A549 (cell line): ENCODE results near the gene OVOL2. TPM values are rescaled to one million over a fixed set of nuclear protein-coding genes. Genes with fewer than 3 reads are reported as not detected.

Experiments used
- ATAC-seq, 2 experiments: fragments of 200-7000 bp in 1 of 2; fragments of >200 bp in 1 of 2; cut with Nextera tagmentation in 1 of 2; cut with Tn5 transposase in 1 of 2; 3 replicates each; pipeline versions ENCODE4 v1.8.0 to v1.9.1; 2018 to 2020; ENCODE audit warnings: mild to moderate bottlenecking in 1 of 2, moderate library complexity in 1 of 2
- CTCF ChIA-PET: fragments of 300-600 bp; sonication (Branson Sonifier 250); formaldehyde crosslinking; extraction: SDS; loops from one replicate; lab custom pipeline; 2021; ENCODE audit warnings: antibody characterized with exemption, inconsistent platforms; lab: Yijun Ruan, JAX
- POLR2A ChIA-PET: fragments of 350-600 bp; formaldehyde crosslinking; extraction: SDS; loops from one replicate; lab custom pipeline; 2021; ENCODE audit warnings: antibody characterized with exemption, inconsistent platforms; lab: Yijun Ruan, JAX
- DNase-seq, 2 experiments: peaks; one replicate each; pipeline versions ENCODE4 v3.0.0 to v3.0.0-alpha.2; 2011 to 2016; ENCODE audit warnings: low read depth in 1 of 2, low spot score in 1 of 2
- FAIRE-seq: peaks from 2 replicates; lab custom pipeline; 2011; peaks lifted over from hg19 to GRCh38; lab: Jason Lieb, UNC
- H3K27ac ChIP-seq, 2 experiments: fragments of >200 bp; sonication (Bioruptor Twin); formaldehyde crosslinking; 3 replicates each; pipeline ENCODE4 v1.5.1; 2016 to 2017
- H3K4me1 ChIP-seq: fragments of >200 bp; sonication (Bioruptor Twin); formaldehyde crosslinking; 3 replicates; pipeline ENCODE4 v1.6.1; 2016
- H3K4me2 ChIP-seq: fragments of >200 bp; sonication (Bioruptor Twin); formaldehyde crosslinking; 3 replicates; pipeline ENCODE4 v1.6.1; 2016
- H3K4me3 ChIP-seq: fragments of >200 bp; sonication (Bioruptor Twin); formaldehyde crosslinking; 3 replicates; pipeline ENCODE4 v1.5.1; 2016
- H3K9me3 ChIP-seq: fragments of >200 bp; sonication (Bioruptor Twin); formaldehyde crosslinking; 3 replicates; pipeline ENCODE4 v1.6.1; 2016
- ATOH8 ChIP-seq: fragments of 250-450 bp; sonication (Bioruptor Pico); IDR thresholded peaks from 2 replicates; pipeline ENCODE4 v1.5.0; 2020; ENCODE audit warnings: low read depth, mild to moderate bottlenecking, moderate library complexity
- CBX8 ChIP-seq: fragments of 200-600 bp; sonication (generic); IDR thresholded peaks from 2 replicates; pipeline ENCODE4 v1.6.1; 2016
- FOXS1 ChIP-seq: fragments of 250-450 bp; sonication (Bioruptor Pico); IDR thresholded peaks from 2 replicates; pipeline ENCODE4 v1.5.0; 2020; ENCODE audit warnings: mild to moderate bottlenecking, moderate library complexity
- HMGXB4 ChIP-seq: fragments of 250-450 bp; sonication (Bioruptor Pico); IDR thresholded peaks from 2 replicates; pipeline ENCODE4 v1.5.0; 2021; ENCODE audit warnings: mild to moderate bottlenecking, moderate library complexity, borderline replicate concordance
- HOXB5 ChIP-seq: fragments of 250-450 bp; sonication (Bioruptor Pico); IDR thresholded peaks from 2 replicates; pipeline ENCODE4 v1.5.0; 2020; ENCODE audit warnings: mild to moderate bottlenecking, moderate library complexity
- MAX ChIP-seq: IDR thresholded peaks from 2 replicates; pipeline ENCODE4 v1.6.1; 2012
- MYC ChIP-seq: IDR thresholded peaks from 2 replicates; pipeline ENCODE4 v1.6.1; 2012; ENCODE audit warnings: mild to moderate bottlenecking, inconsistent platforms, low read length, improper control_type of control experiment, borderline replicate concordance
- POLR2A ChIP-seq: IDR thresholded peaks from 2 replicates; pipeline ENCODE4 v1.6.1; 2012; ENCODE audit warnings: mild to moderate bottlenecking, low read length
- RCOR1 ChIP-seq: fragments of 150-350 bp; IDR thresholded peaks from 2 replicates; pipeline ENCODE4 v1.6.1; 2014; ENCODE audit warnings: antibody characterized with exemption, low read length, low read depth
- ZFP36 ChIP-seq: fragments of 450-650 bp; IDR thresholded peaks from 2 replicates; pipeline ENCODE4 v1.6.1; 2014; ENCODE audit warnings: borderline replicate concordance; ENCODE audit not compliant: partially characterized antibody
- WGBS: methylation state at CpG from one replicate; pipeline ENCODE4 v1.1.6; 2017; ENCODE audit errors: missing lambda C conversion rate; 5-methylcytosine and 5-hydroxymethylcytosine counted together
- polyA plus RNA-seq, 4 experiments: library from polyadenylated mRNA; depleted of rRNA in 3 of 4; stranded (reverse); fragments of >200 nt; fragmentation: RNase III in 1 of 4; extraction: RNeasy Plus Mini Kit Qiagen cat#74134 plus additional on column Dnase treatment in 1 of 4; gene quantifications; 2 replicates in 3 of 4; 3 replicates in 1 of 4; pipeline ENCODE4 v1.2.3, GENCODE V29; 2011 to 2017
- TF ChIP-seq, protein P1 (sequence below): IDR thresholded peaks from 2 replicates; pipeline ENCODE4 v1.6.1; 2012; ENCODE audit warnings: low read depth, borderline replicate concordance
- TF ChIP-seq, protein P2 (sequence below): fragments of >200 bp; sonication (Bioruptor Twin); formaldehyde crosslinking; IDR thresholded peaks from 3 replicates; pipeline ENCODE4 v1.6.1; 2016
- TF ChIP-seq, protein P3 (sequence below): fragments of 150-350 bp; IDR thresholded peaks from 2 replicates; pipeline ENCODE4 v1.6.1; 2014; ENCODE audit warnings: low read depth, mild to moderate bottlenecking, low read length
- TF ChIP-seq, protein P4 (sequence below): fragments of 450-650 bp; IDR thresholded peaks from 2 replicates; pipeline ENCODE4 v1.6.1; 2014; ENCODE audit warnings: antibody characterized with exemption

Gene OVOL2
- polyA plus RNA-seq, 2 of the 4 experiments (the other 2 are of a cell fraction) = not detected

GRCh38 chr20:18004384-18005031 lies 53.2 kb downstream of the OVOL2 start (continued):
- TF ChIP-seq POLR2A (no peak), ATOH8 (CRISPR knock-in tag) (no peak), HMGXB4 (CRISPR knock-in tag) (no peak), MYC (no peak), CBX8 (no peak)
- TF ChIP-seq, protein P1, sequence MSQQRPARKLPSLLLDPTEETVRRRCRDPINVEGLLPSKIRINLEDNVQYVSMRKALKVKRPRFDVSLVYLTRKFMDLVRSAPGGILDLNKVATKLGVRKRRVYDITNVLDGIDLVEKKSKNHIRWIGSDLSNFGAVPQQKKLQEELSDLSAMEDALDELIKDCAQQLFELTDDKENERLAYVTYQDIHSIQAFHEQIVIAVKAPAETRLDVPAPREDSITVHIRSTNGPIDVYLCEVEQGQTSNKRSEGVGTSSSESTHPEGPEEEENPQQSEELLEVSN = no peak
- TF ChIP-seq, protein P2, sequence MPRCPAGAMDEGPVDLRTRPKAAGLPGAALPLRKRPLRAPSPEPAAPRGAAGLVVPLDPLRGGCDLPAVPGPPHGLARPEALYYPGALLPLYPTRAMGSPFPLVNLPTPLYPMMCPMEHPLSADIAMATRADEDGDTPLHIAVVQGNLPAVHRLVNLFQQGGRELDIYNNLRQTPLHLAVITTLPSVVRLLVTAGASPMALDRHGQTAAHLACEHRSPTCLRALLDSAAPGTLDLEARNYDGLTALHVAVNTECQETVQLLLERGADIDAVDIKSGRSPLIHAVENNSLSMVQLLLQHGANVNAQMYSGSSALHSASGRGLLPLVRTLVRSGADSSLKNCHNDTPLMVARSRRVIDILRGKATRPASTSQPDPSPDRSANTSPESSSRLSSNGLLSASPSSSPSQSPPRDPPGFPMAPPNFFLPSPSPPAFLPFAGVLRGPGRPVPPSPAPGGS = no peak

- FAIRE-seq = no peak
- POLR2A ChIA-PET = interaction anchor here (0.5 kb wide), 1 partner anchor 18 kb away, joined by 3 read pairs; no protein-coding TSS in a partner anchor
- Histone ChIP-seq H3K9me3 (no peaks in the 10 kb centered on the region), H3K27ac (no peak overlapping the region), H3K4me2 (no peak overlapping the region), H3K4me1 (peaks cover 9% of the 10 kb centered on the region; the same call in 1 of the 3 replicates), H3K4me3 (no peak overlapping the region)
- no peak for ATAC-seq
- WGBS = 39% methylated on average over 5 of the region's 5 CpGs
- DNase-seq = no peak
- CTCF ChIA-PET = interaction anchor here (0.8 to 2.0 kb wide), 3 partner anchors 8 to 498 kb away, joined by 3 to 13 read pairs (median 7); no protein-coding TSS in a partner anchor
- TF ChIP-seq, protein P3, sequence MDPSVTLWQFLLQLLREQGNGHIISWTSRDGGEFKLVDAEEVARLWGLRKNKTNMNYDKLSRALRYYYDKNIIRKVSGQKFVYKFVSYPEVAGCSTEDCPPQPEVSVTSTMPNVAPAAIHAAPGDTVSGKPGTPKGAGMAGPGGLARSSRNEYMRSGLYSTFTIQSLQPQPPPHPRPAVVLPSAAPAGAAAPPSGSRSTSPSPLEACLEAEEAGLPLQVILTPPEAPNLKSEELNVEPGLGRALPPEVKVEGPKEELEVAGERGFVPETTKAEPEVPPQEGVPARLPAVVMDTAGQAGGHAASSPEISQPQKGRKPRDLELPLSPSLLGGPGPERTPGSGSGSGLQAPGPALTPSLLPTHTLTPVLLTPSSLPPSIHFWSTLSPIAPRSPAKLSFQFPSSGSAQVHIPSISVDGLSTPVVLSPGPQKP = no peak
- TF ChIP-seq HOXB5 (CRISPR knock-in tag) = no peak
Observed at GRCh38 chr20:18003897-18004296, 53.8 kb downstream of the OVOL2 start.

- ChIA-PET POLR2A (interaction anchor here (0.6 kb wide), 2 partner anchors 140 to 350 kb away, joined by 3 to 5 read pairs; no protein-coding TSS in a partner anchor), CTCF (interaction anchor here (1.0 to 1.6 kb wide), 3 partner anchors 12 to 496 kb away, joined by 3 read pairs; no protein-coding TSS in a partner anchor)
- no peak overlapping the region for H3K4me3 ChIP-seq
- ATAC-seq (peak; percentile 76 to 82), DNase-seq (peak in 1 of 2 experiments; percentile 54)
- H3K4me2 ChIP-seq = peak overlapping the region; percentile 22; the same call in 1 of the 3 replicates
- peaks cover 9% of the 10 kb centered on the region; the same call in 1 of the 3 replicates for H3K4me1 ChIP-seq
- TF ChIP-seq RCOR1 (no peak), MYC (no peak), ZFP36 (no peak), FOXS1 (CRISPR knock-in tag) (no peak), MAX (no peak)
- TF ChIP-seq, protein P4, sequence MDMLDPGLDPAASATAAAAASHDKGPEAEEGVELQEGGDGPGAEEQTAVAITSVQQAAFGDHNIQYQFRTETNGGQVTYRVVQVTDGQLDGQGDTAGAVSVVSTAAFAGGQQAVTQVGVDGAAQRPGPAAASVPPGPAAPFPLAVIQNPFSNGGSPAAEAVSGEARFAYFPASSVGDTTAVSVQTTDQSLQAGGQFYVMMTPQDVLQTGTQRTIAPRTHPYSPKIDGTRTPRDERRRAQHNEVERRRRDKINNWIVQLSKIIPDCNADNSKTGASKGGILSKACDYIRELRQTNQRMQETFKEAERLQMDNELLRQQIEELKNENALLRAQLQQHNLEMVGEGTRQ = 0 out of 2 replicates have a peak, but pooled peaks have one; percentile 31
- TF ChIP-seq, all 56 proteins: peak for 1
- Histone ChIP-seq H3K27ac (peak overlapping the region; percentile 2 to 13; a peak in 4 of 6 replicates), H3K9me3 (no peaks in the 10 kb centered on the region)
- FAIRE-seq = no peak
- 65% methylated on average over 10 of the region's 10 CpGs for WGBS
Observed at GRCh38 chr20:18001131-18001921, 56.4 kb downstream of the OVOL2 start.
